Epithelial cell of proximal tubule (primary cell): ENCODE results near the gene SUPT20HL2. TPM values are rescaled to one million over a fixed set of nuclear protein-coding genes. Genes with fewer than 3 reads are reported as not detected.
"Not testable (repeated sequence)": the region's sequence is repeated elsewhere in the genome, so short reads cannot be mapped to it uniquely, and the experiment has no call there.

Source experiments
- DNase-seq: peaks from one replicate; pipeline ENCODE4 v3.0.0-alpha.2; 2011; ENCODE audit warnings: low read depth
- H3K4me3 ChIP-seq: 2 replicates; pipeline ENCODE4 v1.5.1; 2011; ENCODE audit warnings: low read depth, mild to moderate bottlenecking, low read length
- CTCF ChIP-seq: conservative IDR thresholded peaks from 2 replicates; pipeline ENCODE4 v1.5.1; 2012; ENCODE audit warnings: low read depth, mild to moderate bottlenecking, low read length
- total RNA-seq: library from RNA; depleted of rRNA; stranded (reverse); fragments of >200 nt; gene quantifications from 2 replicates; pipeline ENCODE4 v1.2.3, GENCODE V29; 2015

The SUPT20HL2 gene
- not detected in 2 replicates for total RNA-seq

GRCh38 chrX:24314019-24314635, at the start of gene SUPT20HL2:
SUPT20HL2 (minus strand) TSS chrX:24314069; CDS start chrX:24313315, 754 bp downstream.
- DNase-seq = no peak
- no peak within 1 kb of the TSS for H3K4me3 ChIP-seq
- no peak for TF ChIP-seq CTCF

GRCh38 chrX:24362089-24362745, 48.3 kb upstream of the SUPT20HL2 start:
- not testable (repeated sequence) for DNase-seq, H3K4me3 ChIP-seq

- no peak for DNase-seq
- no peak for TF ChIP-seq CTCF
- no peak within 1 kb of the TSS for H3K4me3 ChIP-seq
These were observed 46.4 kb upstream of the SUPT20HL2 start, which contains the start of gene SUPT20HL1 for GRCh38 chrX:24360272-24360671. SUPT20HL1 (plus strand) TSS chrX:24360639; CDS start chrX:24362761, 2,122 bp downstream.

- TF ChIP-seq CTCF = no peak
- no peak for DNase-seq
These were observed 43.2 kb upstream of the SUPT20HL2 start for GRCh38 chrX:24357106-24357505.

GRCh38 chrX:24355095-24355494, 41.2 kb upstream of the SUPT20HL2 start:
- no peak for DNase-seq
- TF ChIP-seq CTCF = no peak
- H3K4me3 ChIP-seq = no peak overlapping the region

More at GRCh38 chrX:24357106-24357505, 43.2 kb upstream of the SUPT20HL2 start:
- no peak overlapping the region for H3K4me3 ChIP-seq

- H3K4me3 ChIP-seq = no peak overlapping the region
- TF ChIP-seq CTCF = no peak
- DNase-seq = no peak
These were observed 36.3 kb upstream of the SUPT20HL2 start for GRCh38 chrX:24350217-24350616.

- H3K4me3 ChIP-seq = no peak overlapping the region
- DNase-seq = no peak
- no peak for TF ChIP-seq CTCF
These were observed 34.0 kb upstream of the SUPT20HL2 start for GRCh38 chrX:24347881-24348280.
